Lung (tissue), 12 donors: ENCODE measurements around the gene HLA-G. TPM values are rescaled to one million over a fixed set of nuclear protein-coding genes. Genes with fewer than 3 reads are reported as not detected.

Source experiments
- ATAC-seq: fragments of 200-7000 bp; cut with Tn5 transposase; one replicate; pipeline ENCODE4 v1.9.1; 2020; ENCODE audit warnings: moderate number of reproducible peaks; ENCODE audit not compliant: insufficient read depth, low FRiP score
- DNase-seq, 3 donors: peaks; one replicate each; pipeline ENCODE4 v3.0.0-alpha.2; 2013 to 2017
- H3K27ac ChIP-seq, 2 donors: one replicate each; pipeline ENCODE4 v1.5.1; 2013; ENCODE audit warnings: mild to moderate bottlenecking in 2 of 2, moderate library complexity in 2 of 2, control low read depth in 1 of 2, inconsistent platforms in 1 of 2, low read depth in 1 of 2, low read length in 1 of 2
- H3K27me3 ChIP-seq, 3 donors: one replicate each; pipeline ENCODE4 v1.5.1; 2013; ENCODE audit warnings: low read length in 2 of 3; ENCODE audit not compliant: control insufficient read depth in 3 of 3, insufficient read depth in 3 of 3
- H3K36me3 ChIP-seq, 4 donors: one replicate each; pipeline ENCODE4 v1.5.1; 2013; ENCODE audit warnings: low read length in 4 of 4, mild to moderate bottlenecking in 1 of 4, moderate library complexity in 1 of 4; ENCODE audit not compliant: control insufficient read depth in 4 of 4, insufficient read depth in 4 of 4
- H3K4me1 ChIP-seq, 5 donors: one replicate each; pipeline ENCODE4 v1.5.1; 2013; ENCODE audit warnings: low read length in 5 of 5, mild to moderate bottlenecking in 2 of 5, moderate library complexity in 1 of 5; ENCODE audit not compliant: control insufficient read depth in 5 of 5, insufficient read depth in 5 of 5
- H3K4me3 ChIP-seq: one replicate; pipeline ENCODE4 v1.5.1; 2013; ENCODE audit warnings: mild to moderate bottlenecking, control low read depth, moderate library complexity
- H3K9ac ChIP-seq, 2 donors: one replicate each; pipeline ENCODE4 v1.5.1; 2013; ENCODE audit warnings: low read length in 2 of 2, control low read depth in 1 of 2; ENCODE audit not compliant: insufficient read depth in 1 of 2
- H3K9me3 ChIP-seq, 4 donors: one replicate each; pipeline ENCODE4 v1.5.1; 2013; ENCODE audit warnings: low read length in 3 of 4, mild to moderate bottlenecking in 1 of 4, moderate library complexity in 1 of 4; ENCODE audit not compliant: control insufficient read depth in 4 of 4, insufficient read depth in 3 of 4
- CTCF ChIP-seq: IDR thresholded peaks from 2 replicates; pipeline ENCODE4 v1.5.1; 2012; ENCODE audit warnings: mild to moderate bottlenecking; ENCODE audit errors: control extremely low read depth, extremely low read depth
- WGBS, 2 donors: extraction: QIAGEN DNeasy Blood & Tissue Kit; methylation state at CpG; one replicate each; pipeline ENCODE4 v1.1.7; 2013; 5-methylcytosine and 5-hydroxymethylcytosine counted together
- polyA plus RNA-seq, 2 donors: library from polyadenylated mRNA; stranded (reverse); fragments of 200-250 nt; gene quantifications; one replicate each; pipeline ENCODE4 v1.2.1, GENCODE V29; 2013
- total RNA-seq, 2 donors: library from RNA; depleted of rRNA in 1 of 2; stranded (reverse); fragments of >200 nt in 1 of 2; gene quantifications; one replicate each; pipeline ENCODE4 v1.2.1, GENCODE V29; 2014 to 2021
- donor health status: control.
- donor health status: control.
- donor health status: Bipolar disorder and iron deficiency.
- donor health status: healthy.
- donor health status: DM: yes; HTN: yes; CAD: no.

HLA-G gene
- total and polyA plus RNA-seq, 4 donors: 0.23 to 8.9 (median 4.3) TPM

GRCh38 chr6:29791162-29791561, 36.5 kb upstream of the HLA-G start:
- H3K27me3 ChIP-seq: peaks cover 0 to 66% (median 44%) of the 10 kb centered on the region in 3 donors
- H3K9me3 ChIP-seq: peaks cover 0 to 3% (median 1%) of the 10 kb centered on the region in 4 donors
- no peaks in the 10 kb centered on the region for H3K36me3 ChIP-seq
- DNase-seq (no peak), ATAC-seq (no peak)
- H3K4me3 ChIP-seq: no peak overlapping the region
- no peak overlapping the region for H3K27ac ChIP-seq
- no peak overlapping the region for H3K9ac ChIP-seq
- WGBS, 2 donors: 59 to 61% methylated on average over 3 of the region's 3 CpGs
- peaks cover 0 to 4% (median 0%) of the 10 kb centered on the region in 5 donors for H3K4me1 ChIP-seq
- TF ChIP-seq CTCF: no peak

- no peak for DNase-seq
- Histone ChIP-seq H3K36me3 (no peaks in the 10 kb centered on the region), H3K9ac (no peak overlapping the region), H3K27me3 (peaks cover 0 to 70% (median 44%) of the 10 kb centered on the region in 3 donors), H3K9me3 (peaks cover 0 to 3% (median 1%) of the 10 kb centered on the region in 4 donors), H3K27ac (peak overlapping the region in 1 of 2 donors; percentile 60), H3K4me1 (peaks cover 0 to 4% (median 0%) of the 10 kb centered on the region in 5 donors), H3K4me3 (peak overlapping the region; percentile 46)
- WGBS, 2 donors: 46 to 68% methylated on average over 12 of the region's 12 CpGs
- peak; percentile 17 for ATAC-seq
- TF ChIP-seq CTCF: no peak
Observed at GRCh38 chr6:29791786-29792122, 35.9 kb upstream of the HLA-G start.

- peak; percentile 80 for ATAC-seq
- DNase-seq: peak in 2 of 3 donors; percentile 11 to 25
- peak; percentile 42 for TF ChIP-seq CTCF
- H3K4me1 ChIP-seq: peaks cover 0 to 4% (median 0%) of the 10 kb centered on the region in 5 donors
- peak overlapping the region; percentile 46 for H3K4me3 ChIP-seq
- H3K36me3 ChIP-seq: no peaks in the 10 kb centered on the region
- peaks cover 0 to 3% (median 1%) of the 10 kb centered on the region in 4 donors for H3K9me3 ChIP-seq
- H3K9ac ChIP-seq: no peak overlapping the region
- H3K27me3 ChIP-seq: peaks cover 0 to 76% (median 47%) of the 10 kb centered on the region in 3 donors
- H3K27ac ChIP-seq: peak overlapping the region in 1 of 2 donors; percentile 60
- 3% methylated on average over 77 to 79 of the region's 79 CpGs for WGBS, 2 donors
Observed at GRCh38 chr6:29792123-29793035, 35.2 kb upstream of the HLA-G start.
